ENCODE data around the gene ILRUN.

GRCh38 chr6:34717466-34717865, 20.9 kb upstream of the ILRUN start:
- TF ChIP-seq POLR2A (IDR thresholded peaks at IDR 0.05) (no peak), CTCF (IDR thresholded peaks at IDR 0.05) (no peak)

Data from adrenal gland (tissue), 5 donors.